Measurements from ENCODE around the gene EPHB6. TPM values are rescaled to one million over a fixed set of nuclear protein-coding genes. Genes with fewer than 3 reads are reported as not detected.

The EPHB6 gene
- total RNA-seq, 4 donors from 2014 or later, result 158 to 346 (median 221) TPM

DNA sequence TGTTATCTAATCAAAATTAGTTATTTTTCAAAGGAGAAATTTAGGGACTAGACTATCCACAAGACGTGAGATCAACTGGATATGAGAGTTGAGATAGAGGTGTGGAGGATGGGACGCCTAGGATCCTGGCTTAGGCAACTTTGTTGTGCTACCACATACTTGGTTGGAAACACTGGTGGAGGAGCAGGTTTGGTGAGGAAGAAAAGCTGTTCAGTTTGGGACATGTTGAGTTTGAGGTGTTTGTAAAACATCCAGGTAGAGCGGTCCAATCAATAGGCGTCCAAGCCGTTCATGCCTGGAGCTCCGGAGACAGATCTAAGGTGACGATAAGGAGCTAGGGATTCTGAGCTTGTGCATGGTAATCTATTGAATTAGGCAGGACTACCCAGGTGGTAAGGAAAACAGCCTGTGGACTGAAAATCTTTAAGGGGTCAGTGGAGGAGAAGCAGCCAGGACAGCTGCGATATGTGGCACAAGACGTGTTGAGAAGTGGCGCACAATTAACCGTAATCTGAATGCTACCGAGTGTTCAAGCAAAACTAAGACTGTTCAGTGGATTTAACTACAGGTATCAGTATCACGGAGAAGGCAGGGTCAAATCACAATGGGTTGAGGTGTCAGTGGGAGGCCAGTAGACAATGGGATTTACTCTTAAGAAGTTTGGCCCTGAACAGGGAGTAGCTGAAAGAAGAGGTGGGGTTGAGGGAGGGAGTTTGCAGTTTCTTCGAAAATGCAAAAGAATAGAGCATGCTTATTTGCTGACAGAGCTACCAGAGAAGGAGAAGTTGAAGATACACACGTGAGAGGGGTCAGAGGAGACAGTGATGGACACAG, 46.8 kb downstream of the EPHB6 start:
- peak; percentile 40 to 68 for DNase-seq (ENCODE audit: low spot score in 2 of 2)
- no peak overlapping the region for H3K4me3 ChIP-seq (ENCODE audit: low read depth, poor library complexity, severe bottlenecking)
- intact Hi-C loops (cut with DNase I; ENCODE audit: low total_unique reads), result no loop called here
- WGBS, 2 donors, result 52 to 57% methylated on average over 15 of the region's 15 CpGs
- TF ChIP-seq, protein P1, sequence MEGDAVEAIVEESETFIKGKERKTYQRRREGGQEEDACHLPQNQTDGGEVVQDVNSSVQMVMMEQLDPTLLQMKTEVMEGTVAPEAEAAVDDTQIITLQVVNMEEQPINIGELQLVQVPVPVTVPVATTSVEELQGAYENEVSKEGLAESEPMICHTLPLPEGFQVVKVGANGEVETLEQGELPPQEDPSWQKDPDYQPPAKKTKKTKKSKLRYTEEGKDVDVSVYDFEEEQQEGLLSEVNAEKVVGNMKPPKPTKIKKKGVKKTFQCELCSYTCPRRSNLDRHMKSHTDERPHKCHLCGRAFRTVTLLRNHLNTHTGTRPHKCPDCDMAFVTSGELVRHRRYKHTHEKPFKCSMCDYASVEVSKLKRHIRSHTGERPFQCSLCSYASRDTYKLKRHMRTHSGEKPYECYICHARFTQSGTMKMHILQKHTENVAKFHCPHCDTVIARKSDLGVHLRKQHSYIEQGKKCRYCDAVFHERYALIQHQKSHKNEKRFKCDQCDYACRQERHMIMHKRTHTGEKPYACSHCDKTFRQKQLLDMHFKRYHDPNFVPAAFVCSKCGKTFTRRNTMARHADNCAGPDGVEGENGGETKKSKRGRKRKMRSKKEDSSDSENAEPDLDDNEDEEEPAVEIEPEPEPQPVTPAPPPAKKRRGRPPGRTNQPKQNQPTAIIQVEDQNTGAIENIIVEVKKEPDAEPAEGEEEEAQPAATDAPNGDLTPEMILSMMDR (IDR thresholded peaks at IDR 0.05), result no peak
- no peak for TF ChIP-seq POLR2A (IDR thresholded peaks at IDR 0.05)

DNA sequence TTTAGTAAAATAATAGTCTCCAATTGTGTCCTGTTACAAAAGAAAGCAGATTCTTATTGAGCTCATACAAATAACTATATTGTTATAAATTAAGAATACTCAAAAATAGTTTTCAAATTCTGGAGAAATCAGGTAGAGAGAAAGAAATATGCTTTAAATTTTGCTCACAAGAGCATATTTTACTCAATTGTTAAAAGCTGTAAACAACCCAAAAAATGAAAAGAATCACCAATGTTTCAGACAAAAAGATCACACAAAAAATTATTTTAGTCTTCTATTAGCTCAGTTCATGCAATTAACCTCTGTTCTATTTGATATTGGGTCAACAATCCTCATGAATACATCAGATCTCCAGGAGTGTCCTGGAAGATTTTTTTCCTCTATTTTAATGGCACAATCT, 49.3 kb downstream of the EPHB6 start:
- no peak for TF ChIP-seq POLR2A (IDR thresholded peaks at IDR 0.05)
- TF ChIP-seq, protein P1 (IDR thresholded peaks at IDR 0.05), result no peak
- no peak for DNase-seq (ENCODE audit: low spot score in 2 of 2)
- no peak overlapping the region for H3K4me3 ChIP-seq (ENCODE audit: low read depth, poor library complexity, severe bottlenecking)
- intact Hi-C loops (cut with DNase I; ENCODE audit: low total_unique reads), result no loop called here

DNA sequence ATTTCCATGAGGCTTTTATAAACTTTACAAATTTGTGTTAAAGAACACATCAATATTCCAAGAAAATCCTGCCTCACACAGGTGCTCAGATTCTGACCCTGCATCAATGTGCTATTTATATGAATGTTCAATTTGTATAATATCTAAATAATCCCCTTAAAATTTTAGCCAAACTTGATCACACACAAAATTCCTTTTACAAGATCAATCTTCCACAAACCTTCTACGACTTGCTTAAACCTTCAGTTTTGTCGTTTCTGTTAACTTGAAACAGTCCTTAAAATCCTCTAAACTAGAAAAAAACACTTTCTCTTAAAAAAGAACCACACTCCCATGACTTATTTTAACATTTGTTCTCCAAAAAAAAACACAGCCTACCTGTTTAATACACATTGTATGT, 50.9 kb downstream of the EPHB6 start:
- no peak for DNase-seq (ENCODE audit: low spot score in 2 of 2)
- WGBS, 2 donors, result 71 to 81% methylated on average over 2 of the region's 2 CpGs
- no peak overlapping the region for H3K4me3 ChIP-seq (ENCODE audit: low read depth, poor library complexity, severe bottlenecking)
- intact Hi-C loops (cut with DNase I; ENCODE audit: low total_unique reads), result no loop called here
- TF ChIP-seq, protein P1 (IDR thresholded peaks at IDR 0.05), result no peak
- no peak for TF ChIP-seq POLR2A (IDR thresholded peaks at IDR 0.05)

DNA sequence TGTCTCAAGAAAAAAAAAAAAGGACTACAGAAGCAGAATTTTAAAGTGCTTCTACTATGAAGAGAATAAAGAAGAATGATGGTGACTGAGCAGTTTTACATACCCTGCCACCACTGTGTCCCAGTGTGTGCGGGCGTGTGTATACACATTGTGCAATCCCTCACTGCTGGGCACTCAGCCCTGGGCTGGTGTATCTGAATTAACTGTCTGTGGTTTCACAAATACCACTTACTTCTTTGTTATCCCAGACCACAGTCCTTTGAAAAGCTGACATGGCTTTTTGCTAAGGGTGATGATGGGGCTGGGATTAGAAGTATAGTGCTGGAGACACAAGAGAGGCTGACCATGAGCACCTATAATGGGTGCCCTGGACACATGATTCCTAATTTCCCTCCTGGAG, 51.8 kb downstream of the EPHB6 start:
- TF ChIP-seq, protein P1 (IDR thresholded peaks at IDR 0.05), result no peak
- TF ChIP-seq POLR2A (IDR thresholded peaks at IDR 0.05), result no peak
- intact Hi-C loops (cut with DNase I; ENCODE audit: low total_unique reads), result no loop called here

DNA sequence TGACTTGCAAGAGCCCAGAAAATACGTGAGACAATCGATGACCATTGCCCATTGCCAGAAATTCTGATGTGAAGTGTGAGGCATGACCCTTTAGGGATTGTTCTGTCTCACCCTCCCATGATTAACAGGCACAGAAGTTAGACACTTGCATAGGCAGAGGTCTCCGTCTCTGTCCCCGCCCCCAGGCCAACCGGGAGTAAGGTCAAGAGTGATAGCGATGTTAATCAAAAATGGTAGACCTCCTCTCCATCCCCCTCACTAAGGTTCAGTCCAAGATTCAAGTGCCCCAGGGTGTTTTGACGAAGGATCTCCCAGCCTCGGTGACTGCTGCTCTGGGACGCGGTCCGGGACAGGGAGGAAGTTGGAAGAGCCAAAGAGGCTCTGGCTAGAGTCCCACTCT, 53.4 kb downstream of the EPHB6 start:
- peak in 1 of 2 donors; percentile 80 for DNase-seq (ENCODE audit: low spot score in 2 of 2)
- intact Hi-C loops (cut with DNase I; ENCODE audit: low total_unique reads), result no loop called here
- H3K4me3 ChIP-seq (ENCODE audit: low read depth, poor library complexity, severe bottlenecking), result no peak overlapping the region
- WGBS, 2 donors, result 56 to 71% methylated on average over 11 of the region's 11 CpGs
- no peak for TF ChIP-seq POLR2A (IDR thresholded peaks at IDR 0.05)
- TF ChIP-seq, protein P1 (IDR thresholded peaks at IDR 0.05), result no peak

More for the DNA sequence above, 51.8 kb downstream of the EPHB6 start:
- no peak overlapping the region for H3K4me3 ChIP-seq (ENCODE audit: low read depth, poor library complexity, severe bottlenecking)
- 81 to 88% methylated on average over 2 of the region's 2 CpGs for WGBS, 2 donors
- peak in 1 of 2 donors; percentile 46 for DNase-seq (ENCODE audit: low spot score in 2 of 2)

Data from lower leg skin (tissue), 4 donors.